ENCODE data around the gene HDGFL2. TPM values are rescaled to one million over a fixed set of nuclear protein-coding genes. Genes with fewer than 3 reads are reported as not detected.

HDGFL2 gene
- polyA plus RNA-seq, 1 experiment: 23.5 TPM

DNA sequence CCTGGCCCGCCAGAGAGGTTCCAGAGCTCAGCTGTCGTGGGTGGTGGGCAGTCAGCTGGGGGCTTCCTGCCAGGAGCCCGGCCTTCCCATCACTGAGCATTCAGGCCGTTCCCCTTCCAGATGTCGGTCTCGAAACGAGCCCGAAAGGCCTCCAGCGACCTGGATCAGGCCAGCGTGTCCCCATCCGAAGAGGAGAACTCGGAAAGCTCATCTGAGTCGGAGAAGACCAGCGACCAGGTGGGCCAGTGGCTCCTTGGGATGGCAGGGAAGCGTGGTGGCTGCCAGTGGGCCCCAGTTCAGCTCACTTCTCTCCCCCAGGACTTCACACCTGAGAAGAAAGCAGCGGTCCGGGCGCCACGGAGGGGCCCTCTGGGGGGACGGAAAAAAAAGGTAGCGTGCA, 19.3 kb downstream of the HDGFL2 start:
- TF ChIP-seq, protein P1, sequence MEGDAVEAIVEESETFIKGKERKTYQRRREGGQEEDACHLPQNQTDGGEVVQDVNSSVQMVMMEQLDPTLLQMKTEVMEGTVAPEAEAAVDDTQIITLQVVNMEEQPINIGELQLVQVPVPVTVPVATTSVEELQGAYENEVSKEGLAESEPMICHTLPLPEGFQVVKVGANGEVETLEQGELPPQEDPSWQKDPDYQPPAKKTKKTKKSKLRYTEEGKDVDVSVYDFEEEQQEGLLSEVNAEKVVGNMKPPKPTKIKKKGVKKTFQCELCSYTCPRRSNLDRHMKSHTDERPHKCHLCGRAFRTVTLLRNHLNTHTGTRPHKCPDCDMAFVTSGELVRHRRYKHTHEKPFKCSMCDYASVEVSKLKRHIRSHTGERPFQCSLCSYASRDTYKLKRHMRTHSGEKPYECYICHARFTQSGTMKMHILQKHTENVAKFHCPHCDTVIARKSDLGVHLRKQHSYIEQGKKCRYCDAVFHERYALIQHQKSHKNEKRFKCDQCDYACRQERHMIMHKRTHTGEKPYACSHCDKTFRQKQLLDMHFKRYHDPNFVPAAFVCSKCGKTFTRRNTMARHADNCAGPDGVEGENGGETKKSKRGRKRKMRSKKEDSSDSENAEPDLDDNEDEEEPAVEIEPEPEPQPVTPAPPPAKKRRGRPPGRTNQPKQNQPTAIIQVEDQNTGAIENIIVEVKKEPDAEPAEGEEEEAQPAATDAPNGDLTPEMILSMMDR (IDR thresholded peaks at IDR 0.05; ENCODE audit: low read depth, low read length): no peak
- H3K27me3 ChIP-seq (ENCODE audit: control insufficient read depth, insufficient read depth, low read length): no peaks in the 10 kb centered on the region
- no peaks in the 10 kb centered on the region; the same call in 1 of the 2 replicates for H3K9me3 ChIP-seq (ENCODE audit: control insufficient read depth, insufficient read depth, low read length)
- no peak overlapping the region for H3K27ac ChIP-seq (ENCODE audit: low read depth, low read length)
- ChIA-PET CTCF (no interaction called here), POLR2A (interaction anchor here (0.6 kb wide), 1 partner anchor 157 kb away, joined by 6 read pairs; no protein-coding TSS in a partner anchor)
- no peak for DNase-seq (ENCODE audit: low read depth, low spot score)
- no peak overlapping the region for H3K4me3 ChIP-seq (ENCODE audit: low read depth, low read length)

DNA sequence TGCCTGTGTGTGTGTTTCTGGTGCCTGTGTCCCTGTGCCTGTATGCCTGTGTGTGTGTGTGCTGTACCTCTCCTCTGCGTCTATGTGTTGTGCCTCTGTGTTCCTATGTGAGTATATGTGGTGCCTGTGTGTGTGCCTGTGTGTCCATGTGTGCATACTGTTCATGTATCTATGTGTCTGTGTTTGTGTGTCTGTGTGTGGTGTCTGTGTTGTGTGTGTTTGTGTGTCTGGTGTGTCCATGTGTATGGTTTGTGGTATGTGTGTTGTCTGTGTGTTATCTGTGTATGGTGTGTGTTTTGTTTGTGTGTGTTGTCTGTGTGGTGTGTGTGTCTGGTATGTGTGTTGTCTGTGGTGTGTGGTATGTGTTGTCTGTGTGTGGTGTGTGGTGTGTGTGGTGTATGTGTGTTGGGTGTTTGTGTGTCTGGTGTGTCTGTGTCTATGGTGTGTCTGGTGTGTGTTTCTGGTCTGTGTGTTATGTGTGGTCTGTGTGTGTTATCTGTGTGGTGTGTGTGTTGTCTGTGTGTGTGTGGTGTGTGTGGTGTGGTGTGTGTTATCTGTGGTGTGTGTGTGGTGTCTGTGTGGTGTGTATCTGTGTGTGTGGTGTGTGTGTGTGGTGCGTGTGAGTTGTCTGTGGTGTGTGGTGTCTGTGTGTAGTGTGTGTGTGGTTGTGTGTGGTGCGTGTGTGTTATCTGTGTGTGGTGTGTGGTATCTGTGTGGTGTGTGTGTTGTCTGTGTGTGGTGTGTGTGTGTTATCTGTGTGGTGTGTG, 20.4 kb downstream of the HDGFL2 start:
- DNase-seq (ENCODE audit: low read depth, low spot score): no peak
- Histone ChIP-seq H3K9me3 (ENCODE audit: control insufficient read depth, insufficient read depth, low read length) (no peaks in the 10 kb centered on the region; the same call in 1 of the 2 replicates), H3K27ac (ENCODE audit: low read depth, low read length) (no peak overlapping the region), H3K4me3 (ENCODE audit: low read depth, low read length) (no peak overlapping the region), H3K27me3 (ENCODE audit: control insufficient read depth, insufficient read depth, low read length) (no peaks in the 10 kb centered on the region)
- ChIA-PET POLR2A (no interaction called here), CTCF (no interaction called here)
- TF ChIP-seq, protein P1 (IDR thresholded peaks at IDR 0.05; ENCODE audit: low read depth, low read length): no peak

DNA sequence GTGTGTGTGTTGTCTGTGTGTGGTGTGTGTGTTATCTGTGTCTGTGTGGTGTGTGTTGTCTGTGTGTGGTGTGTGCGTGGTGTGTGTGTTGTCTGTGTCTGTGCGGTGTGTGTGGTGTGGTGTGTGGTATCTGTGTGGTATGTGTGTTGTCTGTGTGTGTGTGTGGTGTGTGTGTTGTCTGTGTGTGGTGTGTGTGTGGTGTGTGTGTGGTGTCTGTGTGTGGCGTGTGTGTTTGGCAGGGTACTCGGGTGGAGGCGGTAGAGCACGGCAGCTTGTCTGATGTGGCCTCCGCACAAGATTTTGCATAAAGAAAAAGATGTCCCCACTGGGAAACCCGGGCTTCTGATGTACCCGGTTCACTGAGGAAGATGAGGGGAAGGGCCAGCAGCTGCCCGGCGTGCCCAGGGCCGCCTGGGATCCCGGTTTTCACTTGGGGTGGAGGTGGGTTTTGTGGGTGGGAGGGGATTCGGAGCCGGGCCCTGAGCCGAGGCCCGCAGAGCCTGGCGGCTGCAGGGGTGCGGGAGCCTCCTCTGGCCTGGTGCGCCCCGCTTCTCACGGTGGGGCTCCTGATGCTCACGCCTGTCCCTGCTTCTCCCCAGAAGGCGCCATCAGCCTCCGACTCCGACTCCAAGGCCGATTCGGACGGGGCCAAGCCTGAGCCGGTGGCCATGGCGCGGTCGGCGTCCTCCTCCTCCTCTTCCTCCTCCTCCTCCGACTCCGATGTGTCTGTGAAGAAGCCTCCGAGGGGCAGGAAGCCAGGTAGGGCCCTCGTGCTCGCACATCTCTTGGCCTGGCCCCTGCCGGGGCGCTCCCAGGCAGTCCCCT, 21.2 kb downstream of the HDGFL2 start:
- POLR2A ChIA-PET: no interaction called here
- no peak for DNase-seq (ENCODE audit: low read depth, low spot score)
- H3K4me3 ChIP-seq (ENCODE audit: low read depth, low read length): no peak overlapping the region
- TF ChIP-seq, protein P1 (IDR thresholded peaks at IDR 0.05; ENCODE audit: low read depth, low read length): no peak
- H3K27me3 ChIP-seq (ENCODE audit: control insufficient read depth, insufficient read depth, low read length): no peaks in the 10 kb centered on the region
- H3K9me3 ChIP-seq (ENCODE audit: control insufficient read depth, insufficient read depth, low read length): no peaks in the 10 kb centered on the region; the same call in 1 of the 2 replicates
- no peak overlapping the region for H3K27ac ChIP-seq (ENCODE audit: low read depth, low read length)
- CTCF ChIA-PET: no interaction called here

DNA sequence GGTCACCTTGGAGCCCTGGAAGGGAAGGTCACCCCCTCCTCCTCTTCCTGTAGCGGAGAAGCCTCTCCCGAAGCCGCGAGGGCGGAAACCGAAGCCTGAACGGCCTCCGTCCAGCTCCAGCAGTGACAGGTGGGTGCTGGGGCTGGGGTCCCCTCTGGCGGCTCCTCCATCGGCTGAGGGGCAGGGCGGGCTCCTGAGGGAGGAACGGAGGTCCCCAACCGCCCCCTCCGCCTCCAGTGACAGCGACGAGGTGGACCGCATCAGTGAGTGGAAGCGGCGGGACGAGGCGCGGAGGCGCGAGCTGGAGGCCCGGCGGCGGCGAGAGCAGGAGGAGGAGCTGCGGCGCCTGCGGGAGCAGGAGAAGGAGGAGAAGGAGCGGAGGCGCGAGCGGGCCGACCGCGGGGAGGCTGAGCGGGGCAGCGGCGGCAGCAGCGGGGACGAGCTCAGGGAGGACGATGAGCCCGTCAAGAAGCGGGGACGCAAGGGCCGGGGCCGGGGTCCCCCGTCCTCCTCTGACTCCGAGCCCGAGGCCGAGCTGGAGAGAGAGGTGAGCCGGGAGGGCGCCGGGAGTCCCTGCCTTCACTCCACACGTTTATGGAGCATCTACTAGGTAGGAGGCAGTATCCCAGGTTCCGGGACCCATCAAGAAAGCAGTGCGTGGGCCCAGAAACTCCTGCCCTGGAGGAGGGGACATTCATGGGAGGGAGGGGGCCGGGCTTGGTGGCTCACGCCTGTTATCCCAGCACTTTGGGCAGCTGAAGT, 22.0 kb downstream of the HDGFL2 start:
- no peak overlapping the region for H3K4me3 ChIP-seq (ENCODE audit: low read depth, low read length)
- no peak overlapping the region for H3K27ac ChIP-seq (ENCODE audit: low read depth, low read length)
- ChIA-PET CTCF (no interaction called here), POLR2A (interaction anchor here (0.8 kb wide), 1 partner anchor 10 kb away, joined by 4 read pairs; no protein-coding TSS in a partner anchor)
- H3K9me3 ChIP-seq (ENCODE audit: control insufficient read depth, insufficient read depth, low read length): no peaks in the 10 kb centered on the region; the same call in 1 of the 2 replicates
- no peaks in the 10 kb centered on the region for H3K27me3 ChIP-seq (ENCODE audit: control insufficient read depth, insufficient read depth, low read length)
- no peak for DNase-seq (ENCODE audit: low read depth, low spot score)
- TF ChIP-seq, protein P1 (IDR thresholded peaks at IDR 0.05; ENCODE audit: low read depth, low read length): no peak

All from AG04450 (cell line).